Smooth muscle cell (in vitro differentiated cells): ENCODE data around the gene CBX7. TPM values are rescaled to one million over a fixed set of nuclear protein-coding genes. Genes with fewer than 3 reads are reported as not detected.

ENCODE experiments used
- DNase-seq: peaks from one replicate; lab custom pipeline; 2025; ENCODE audit not compliant: unreplicated experiment; lab: John Stamatoyannopoulos, UW
- H2AFZ ChIP-seq: fragments of 200-600 bp; sonication (generic); 2 replicates; pipeline ENCODE4 v1.6.0; 2016; ENCODE audit warnings: antibody characterized with exemption, low read depth, mild to moderate bottlenecking
- H3F3A ChIP-seq: fragments of 200-600 bp; sonication (generic); 2 replicates; pipeline ENCODE4 v1.6.0; 2017; ENCODE audit warnings: antibody characterized with exemption, low read depth
- H3K27ac ChIP-seq: fragments of 200-600 bp; sonication (generic); 2 replicates; pipeline ENCODE4 v1.5.1; 2016; ENCODE audit warnings: low read depth, mild to moderate bottlenecking
- H3K27me3 ChIP-seq: fragments of 200-600 bp; sonication (generic); 2 replicates; pipeline ENCODE4 v1.6.1; 2016; ENCODE audit warnings: low read depth, mild to moderate bottlenecking
- H3K36me3 ChIP-seq: fragments of 200-600 bp; sonication (generic); 2 replicates; pipeline ENCODE4 v1.5.1; 2016; ENCODE audit warnings: low read depth
- H3K4me1 ChIP-seq: fragments of 200-600 bp; sonication (generic); 2 replicates; pipeline ENCODE4 v1.5.1; 2016; ENCODE audit warnings: low read depth
- H3K4me2 ChIP-seq: fragments of 200-600 bp; sonication (generic); 2 replicates; pipeline ENCODE4 v1.6.0; 2016; ENCODE audit warnings: mild to moderate bottlenecking
- H3K4me3 ChIP-seq: fragments of 200-600 bp; sonication (generic); 2 replicates; pipeline ENCODE4 v1.5.1; 2016; ENCODE audit warnings: mild to moderate bottlenecking
- H3K79me2 ChIP-seq: fragments of 200-600 bp; sonication (generic); 2 replicates; pipeline ENCODE4 v1.6.0; 2016; ENCODE audit warnings: low read depth, mild to moderate bottlenecking
- H3K9ac ChIP-seq: fragments of 200-600 bp; sonication (generic); 2 replicates; pipeline ENCODE4 v1.6.0; 2016; ENCODE audit warnings: low read depth
- H3K9me3 ChIP-seq: fragments of 200-600 bp; sonication (generic); replicated peaks from 2 replicates; pipeline ENCODE4 v1.5.1; 2016; ENCODE audit warnings: low read depth
- H4K20me1 ChIP-seq: fragments of 200-600 bp; sonication (generic); 2 replicates; pipeline ENCODE4 v1.6.0; 2016; ENCODE audit warnings: low read depth
- CTCF ChIP-seq: fragments of 200-600 bp; sonication (generic); IDR thresholded peaks from 2 replicates; pipeline ENCODE4 v1.5.1; 2017; ENCODE audit warnings: borderline replicate concordance, mild to moderate bottlenecking, antibody characterized with exemption; ENCODE audit not compliant: insufficient read depth, poor library complexity, severe bottlenecking
- WGBS: methylation state at CpG from one replicate; pipeline ENCODE4 v1.1.7; 2016; ENCODE audit warnings: low lambda C conversion rate; 5-methylcytosine and 5-hydroxymethylcytosine counted together
- polyA plus RNA-seq: library from polyadenylated mRNA; unstranded; fragments of >200 nt; fragmentation: Nextera tagmentation; extraction: Ambion mirVana; gene quantifications from 2 replicates; pipeline ENCODE4 v1.2.1, GENCODE V29; 2016
- total RNA-seq: library from RNA; depleted of rRNA; stranded (reverse); fragments of >200 nt; gene quantifications from 2 replicates; pipeline ENCODE4 v1.2.3, GENCODE V29; 2014

Gene CBX7
- total and polyA plus RNA-seq, 2 experiments from 2014 or later: 0.40 to 1.7 TPM

GRCh38 chr22:39094717-39095389, 57.6 kb downstream of the CBX7 start:
- no peak for DNase-seq
- Histone ChIP-seq H3K79me2 (no peaks in the 10 kb centered on the region), H3K4me1 (peaks cover 13% of the 10 kb centered on the region), H3K27ac (no peak overlapping the region), H4K20me1 (no peaks in the 10 kb centered on the region), H3K4me2 (no peak overlapping the region), H3K4me3 (no peak overlapping the region), H3K9ac (no peak overlapping the region), H2AFZ (no peak overlapping the region), H3K36me3 (no peaks in the 10 kb centered on the region), H3K9me3 (no peaks in the 10 kb centered on the region), H3K27me3 (no peaks in the 10 kb centered on the region), H3F3A (no peaks in the 10 kb centered on the region)
- WGBS: 93% methylated on average over 14 of the region's 14 CpGs
- no peak for TF ChIP-seq CTCF

DNA sequence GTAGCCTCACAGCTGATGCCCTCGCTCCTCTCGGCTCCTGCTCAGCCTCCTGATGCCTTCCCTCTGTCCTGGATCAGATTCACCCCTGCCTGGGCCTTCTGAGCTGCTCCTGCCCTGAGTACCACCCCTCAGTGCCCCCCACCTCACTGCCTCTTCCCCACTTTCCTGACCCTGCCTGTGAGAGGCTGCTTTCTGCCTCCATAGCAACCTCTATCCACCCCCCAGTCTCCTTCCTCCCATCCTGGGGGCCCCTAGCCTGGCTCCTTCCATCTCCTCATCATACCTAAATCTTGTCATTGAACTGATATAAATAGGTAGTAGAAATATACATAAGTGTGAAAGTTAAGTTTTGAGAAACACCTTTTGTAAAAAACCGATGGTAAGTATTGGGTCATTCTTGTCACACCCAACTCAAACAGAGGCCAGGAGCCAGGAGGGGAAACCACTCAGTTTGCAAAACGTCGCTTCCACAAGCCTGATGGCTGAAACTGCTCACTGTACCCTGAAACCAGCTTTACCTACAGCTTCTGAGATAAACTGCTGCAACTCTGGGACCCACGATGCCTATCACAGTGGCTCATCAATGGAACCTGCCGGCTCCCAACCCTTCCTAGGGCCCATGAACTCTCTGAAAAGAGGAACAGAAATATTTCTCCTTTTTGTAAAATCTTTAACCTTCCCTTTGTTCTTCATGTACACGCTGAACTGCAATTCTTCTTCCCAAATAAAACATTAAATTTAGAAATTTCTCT, 60.2 kb downstream of the CBX7 start:
- Histone ChIP-seq H3K79me2 (no peaks in the 10 kb centered on the region), H3K9me3 (no peaks in the 10 kb centered on the region), H3K4me3 (no peak overlapping the region), H2AFZ (no peak overlapping the region), H4K20me1 (no peaks in the 10 kb centered on the region), H3K4me2 (no peak overlapping the region), H3F3A (no peaks in the 10 kb centered on the region), H3K27me3 (no peaks in the 10 kb centered on the region), H3K4me1 (peaks cover 5% of the 10 kb centered on the region), H3K36me3 (no peaks in the 10 kb centered on the region), H3K27ac (no peak overlapping the region), H3K9ac (no peak overlapping the region)
- no peak for DNase-seq
- WGBS: 91% methylated on average over 8 of the region's 8 CpGs
- TF ChIP-seq CTCF: no peak

- H3K79me2 ChIP-seq: no peaks in the 10 kb centered on the region
- H3K4me3 ChIP-seq: no peak overlapping the region
- H3K9me3 ChIP-seq: no peaks in the 10 kb centered on the region
- H3K4me2 ChIP-seq: no peak overlapping the region
- no peaks in the 10 kb centered on the region for H3K4me1 ChIP-seq
- no peaks in the 10 kb centered on the region for H3F3A ChIP-seq
- H3K27ac ChIP-seq: no peak overlapping the region
- WGBS: 89% methylated on average over 23 of the region's 23 CpGs
- TF ChIP-seq CTCF: no peak
- DNase-seq: no peak
- no peaks in the 10 kb centered on the region for H3K36me3 ChIP-seq
- no peaks in the 10 kb centered on the region for H3K27me3 ChIP-seq
- H4K20me1 ChIP-seq: no peaks in the 10 kb centered on the region
- H3K9ac ChIP-seq: no peak overlapping the region
- H2AFZ ChIP-seq: no peak overlapping the region
These were observed 61.1 kb downstream of the CBX7 start for GRCh38 chr22:39091126-39092081.
